GM23338 (cell line): ENCODE measurements around the gene MGAT5. TPM values are rescaled to one million over a fixed set of nuclear protein-coding genes. Genes with fewer than 3 reads are reported as not detected.

Source experiments
- ATAC-seq: fragments of 200-7000 bp; cut with Tn5 transposase; 3 replicates; pipeline ENCODE4 v1.9.1; 2020
- DNase-seq: peaks from one replicate; pipeline ENCODE4 v3.0.0-alpha.2; 2015; ENCODE audit warnings: low spot score
- H2AFZ ChIP-seq: fragments of 200-600 bp; sonication (generic); 2 replicates; pipeline ENCODE4 v1.8.0; 2016; ENCODE audit warnings: antibody characterized with exemption, mild to moderate bottlenecking, moderate library complexity
- H3F3A ChIP-seq: fragments of 200-600 bp; sonication (generic); replicated peaks from 2 replicates; pipeline ENCODE4 v1.8.0; 2017; ENCODE audit warnings: antibody characterized with exemption, mixed run types, low read depth
- H3K27ac ChIP-seq: fragments of 200-600 bp; sonication (generic); 2 replicates; pipeline ENCODE4 v1.6.1; 2016; ENCODE audit warnings: low read depth
- H3K27me3 ChIP-seq: fragments of 200-600 bp; sonication (generic); 2 replicates; pipeline ENCODE4 v1.8.0; 2016; ENCODE audit warnings: mild to moderate bottlenecking, mixed run types, moderate library complexity; ENCODE audit not compliant: insufficient read depth
- H3K36me3 ChIP-seq: fragments of 200-600 bp; sonication (generic); 2 replicates; pipeline ENCODE4 v1.8.0; 2016; ENCODE audit warnings: mild to moderate bottlenecking; ENCODE audit not compliant: insufficient read depth
- H3K4me1 ChIP-seq: fragments of 200-600 bp; sonication (generic); 2 replicates; pipeline ENCODE4 v1.8.0; 2016; ENCODE audit warnings: mild to moderate bottlenecking, moderate library complexity; ENCODE audit not compliant: insufficient read depth
- H3K4me2 ChIP-seq: fragments of 200-600 bp; sonication (generic); 2 replicates; pipeline ENCODE4 v1.7.1; 2017; ENCODE audit warnings: mixed run types
- H3K4me3 ChIP-seq: fragments of 200-600 bp; sonication (generic); 2 replicates; pipeline ENCODE4 v1.6.1; 2016; ENCODE audit warnings: mixed run types
- H3K79me2 ChIP-seq: fragments of 200-600 bp; sonication (generic); replicated peaks from 2 replicates; pipeline ENCODE4 v1.8.0; 2017; ENCODE audit warnings: mild to moderate bottlenecking; ENCODE audit not compliant: insufficient read depth
- H3K9me2 ChIP-seq: fragments of 200-600 bp; sonication (generic); 2 replicates; pipeline ENCODE4 v1.8.0; 2017; ENCODE audit not compliant: insufficient read depth
- H4K20me1 ChIP-seq: fragments of 200-600 bp; sonication (generic); replicated peaks from 2 replicates; pipeline ENCODE4 v1.8.0; 2017; ENCODE audit warnings: mild to moderate bottlenecking; ENCODE audit not compliant: insufficient read depth
- H3K27ac Mint-ChIP-seq: 2 replicates; pipeline ENCODE4 v1.8.0; 2020; ENCODE audit warnings: inconsistent platforms, mild to moderate bottlenecking, moderate library complexity, mixed read lengths
- H3K27me3 Mint-ChIP-seq: 3 replicates; pipeline ENCODE4 v1.8.0; 2022; ENCODE audit warnings: low read depth, mild to moderate bottlenecking, moderate library complexity, mixed read lengths, inconsistent platforms; ENCODE audit not compliant: insufficient read depth, poor library complexity
- H3K36me3 Mint-ChIP-seq: 3 replicates; pipeline ENCODE4 v1.8.0; 2021; ENCODE audit warnings: low read depth, mild to moderate bottlenecking, inconsistent platforms, moderate library complexity, mixed read lengths
- H3K4me1 Mint-ChIP-seq: 3 replicates; pipeline ENCODE4 v1.8.0; 2020; ENCODE audit warnings: mild to moderate bottlenecking, inconsistent platforms, mixed read lengths
- H3K4me3 Mint-ChIP-seq: 3 replicates; pipeline ENCODE4 v1.8.0; 2021; ENCODE audit warnings: moderate library complexity, mild to moderate bottlenecking, inconsistent platforms, mixed read lengths
- H3K9me3 Mint-ChIP-seq: 3 replicates; pipeline ENCODE4 v1.8.0; 2020; ENCODE audit warnings: moderate library complexity, mild to moderate bottlenecking, inconsistent platforms, mixed read lengths
- CREB1 ChIP-seq: fragments of 250-450 bp; sonication (Bioruptor Pico); IDR thresholded peaks from 2 replicates; pipeline ENCODE4 v1.5.0; 2020; ENCODE audit warnings: low read depth, mild to moderate bottlenecking, moderate library complexity
- CTCF ChIP-seq, 2 experiments: fragments of 200-600 bp in 1 of 2; sonication (generic) in 1 of 2; conservative IDR thresholded peaks; 2 replicates each; pipeline versions ENCODE4 v1.5.1 to v1.6.1; 2016 to 2017; ENCODE audit warnings: antibody characterized with exemption in 2 of 2, low read depth in 2 of 2, mild to moderate bottlenecking in 2 of 2, moderate library complexity in 1 of 2
- ETS1 ChIP-seq: IDR thresholded peaks from 2 replicates; pipeline ENCODE4 v1.6.1; 2016; ENCODE audit warnings: antibody characterized with exemption
- EZH2 ChIP-seq: fragments of 200-600 bp; sonication (generic); IDR thresholded peaks from one replicate; pipeline ENCODE4 v1.8.0; 2017; ENCODE audit warnings: antibody characterized with exemption, mild to moderate bottlenecking, low read depth; ENCODE audit not compliant: unreplicated experiment
- EZH2phosphoT487 ChIP-seq: fragments of 200-600 bp; sonication (generic); IDR thresholded peaks from one replicate; pipeline ENCODE4 v1.8.1; 2018; ENCODE audit warnings: antibody characterized with exemption; ENCODE audit not compliant: unreplicated experiment
- NANOG ChIP-seq: IDR thresholded peaks from 2 replicates; pipeline ENCODE4 v1.6.1; 2016; ENCODE audit warnings: antibody characterized with exemption, borderline replicate concordance
- POLR2AphosphoS5 ChIP-seq: IDR thresholded peaks from 2 replicates; pipeline ENCODE4 v1.6.1; 2016; ENCODE audit warnings: antibody characterized with exemption, low read depth
- REST ChIP-seq: IDR thresholded peaks from one replicate; pipeline ENCODE4 v1.6.1; 2018; ENCODE audit warnings: antibody characterized with exemption; ENCODE audit not compliant: unreplicated experiment
- ZNF114 ChIP-seq: fragments of 250-450 bp; sonication (Bioruptor Pico); IDR thresholded peaks from 2 replicates; pipeline ENCODE4 v1.5.0; 2020; ENCODE audit warnings: mild to moderate bottlenecking, moderate library complexity
- ZNF462 ChIP-seq: fragments of 250-450 bp; sonication (Bioruptor Pico); IDR thresholded peaks from 2 replicates; pipeline ENCODE4 v1.5.0; 2020; ENCODE audit warnings: mild to moderate bottlenecking, moderate library complexity
- polyA plus RNA-seq: library from polyadenylated mRNA; unstranded; fragments of >200 nt; fragmentation: Nextera tagmentation; extraction: Ambion mirVana; gene quantifications from 2 replicates; pipeline ENCODE4 v1.2.1, GENCODE V29; 2016
- total RNA-seq: library from RNA; depleted of rRNA; stranded (reverse); fragments of >200 nt; shearing (Covaris generic); gene quantifications from 2 replicates; pipeline ENCODE4 v1.2.3, GENCODE V29; 2014

The MGAT5 gene
- total and polyA plus RNA-seq, 2 experiments from 2014 or later: 4.6 to 27.6 TPM

- TF ChIP-seq POLR2AphosphoS5 (no peak), EZH2 (no peak), CTCF (conservative IDR thresholded peaks at IDR 0.05; ENCODE audit: low read depth in 2 of 2) (no peak)
These were observed 192.6 kb downstream of the MGAT5 start (continued) for GRCh38 chr2:134446383-134447017.

GRCh38 chr2:134447669-134448068 is 193.8 kb downstream of the MGAT5 start:
- ATAC-seq: no peak
- no peaks in the 10 kb centered on the region for H3K36me3 ChIP-seq
- no peak for TF ChIP-seq REST
- no peak for TF ChIP-seq ZNF114 (CRISPR knock-in tag)
- TF ChIP-seq CREB1: no peak
- TF ChIP-seq ETS1: no peak
- no peak for TF ChIP-seq EZH2phosphoT487
- TF ChIP-seq NANOG: no peak
- TF ChIP-seq ZNF462: no peak
- TF ChIP-seq EZH2: no peak
- Mint-ChIP-seq H3K4me3 (no peak overlapping the region), H3K27me3 (no peaks in the 10 kb centered on the region), H3K36me3 (peaks cover 3% of the 10 kb centered on the region), H3K4me1 (peaks cover 14% of the 10 kb centered on the region; the same call in 2 of the 3 replicates), H3K27ac (no peak overlapping the region), H3K9me3 (no peaks in the 10 kb centered on the region)
- no peaks in the 10 kb centered on the region for H4K20me1 ChIP-seq
- H3F3A ChIP-seq: no peaks in the 10 kb centered on the region
- no peak overlapping the region for H3K27ac ChIP-seq
- H3K4me2 ChIP-seq: no peak overlapping the region
- peaks cover 8% of the 10 kb centered on the region; the same call in 1 of the 2 replicates for H3K4me1 ChIP-seq
- no peak overlapping the region for H2AFZ ChIP-seq
- no peaks in the 10 kb centered on the region for H3K79me2 ChIP-seq
- no peaks in the 10 kb centered on the region for H3K27me3 ChIP-seq
- no peaks in the 10 kb centered on the region for H3K9me2 ChIP-seq
- no peak overlapping the region for H3K4me3 ChIP-seq
- DNase-seq: no peak
